Transverse colon (tissue), 4 donors: ENCODE data around the gene HPSE2. TPM values are rescaled to one million over a fixed set of nuclear protein-coding genes. Genes with fewer than 3 reads are reported as not detected.
A peak's percentile ranks its signal among the peaks of the same experiment; 100 is the strongest.

Experiments used
- DNase-seq: peaks from one replicate; pipeline ENCODE4 v3.0.0-alpha.2; 2019
- H3K27ac ChIP-seq, 4 donors: fragments of 200-600 bp; sonication (generic); 2 replicates each; pipeline ENCODE4 v1.5.1; 2016 to 2018; ENCODE audit warnings: inconsistent platforms in 4 of 4
- H3K27me3 ChIP-seq: fragments of 200-600 bp; sonication (generic); 2 replicates; pipeline ENCODE4 v1.5.1; 2017; ENCODE audit warnings: inconsistent platforms
- H3K36me3 ChIP-seq, 4 donors: fragments of 200-600 bp; sonication (generic); 2 replicates each; pipeline ENCODE4 v1.5.1; 2017 to 2019; ENCODE audit warnings: inconsistent platforms in 4 of 4
- H3K4me1 ChIP-seq, 4 donors: fragments of 200-600 bp; sonication (generic); 2 replicates each; pipeline ENCODE4 v1.5.1; 2017 to 2020; ENCODE audit warnings: inconsistent platforms in 4 of 4
- H3K4me3 ChIP-seq, 4 donors: fragments of 200-600 bp; sonication (generic); 1 replicate in 1 of 4; 2 replicates in 3 of 4; pipeline versions ENCODE4 v1.5.1 to v1.6.1; 2017 to 2019; ENCODE audit warnings: inconsistent platforms in 4 of 4
- H3K9me3 ChIP-seq, 2 donors: fragments of 200-600 bp; sonication (generic); 2 replicates each; pipeline ENCODE4 v1.5.1; 2017 to 2019; ENCODE audit warnings: inconsistent platforms in 2 of 2
- EP300 ChIP-seq: sonication (generic); formaldehyde crosslinking; IDR thresholded peaks from one replicate; pipeline ENCODE4 v1.6.1; 2017; ENCODE audit warnings: antibody characterized with exemption, low read depth
- POLR2A ChIP-seq: fragments of 450-650 bp; IDR thresholded peaks from one replicate; pipeline ENCODE4 v1.6.1; 2016; ENCODE audit warnings: antibody characterized with exemption, mild to moderate bottlenecking, moderate library complexity
- POLR2AphosphoS5 ChIP-seq, 3 donors: sonication (generic); formaldehyde crosslinking; IDR thresholded peaks; one replicate each; pipeline ENCODE4 v1.6.1; 2016; ENCODE audit warnings: antibody characterized with exemption in 3 of 3
- WGBS, 2 donors: methylation state at CpG; one replicate each; pipeline ENCODE4 v1.1.5; 2018; ENCODE audit warnings: low coverage in 1 of 2; 5-methylcytosine and 5-hydroxymethylcytosine counted together
- in situ Hi-C, 4 donors: fragments of 200-750 bp; cut with MboI; loops; one replicate each; pipeline versions ENCODE4 v1.15.0 to v1.15.1; 2017; ENCODE audit warnings: low sequenced_read_pairs in 3 of 4, low pct_ligation_motif_present in 1 of 4, low pct_unique_long_range_greater_than_20kb in 1 of 4
- intact Hi-C: fragments of 100-400 bp; cut with DNase I; formaldehyde crosslinking; loops from one replicate; pipeline ENCODE4 v1.15.1; 2023; ENCODE audit warnings: low total_unique reads
- total RNA-seq, 4 donors: library from RNA; depleted of rRNA; stranded (reverse); fragments of >200 nt; gene quantifications; one replicate each; pipeline ENCODE4 v1.1.0, GENCODE V29; 2016
- TF ChIP-seq, protein P1 (sequence below), 5 experiments: fragments of 200-600 bp in 3 of 5; fragments of 450-650 bp in 2 of 5; sonication (generic) in 3 of 5; IDR thresholded peaks; 1 replicate in 2 of 5; 2 replicates in 3 of 5; pipeline ENCODE4 v1.5.1; 2016 to 2017; ENCODE audit warnings: antibody characterized with exemption in 5 of 5, inconsistent platforms in 3 of 5, mild to moderate bottlenecking in 2 of 5, moderate library complexity in 1 of 5

The HPSE2 gene
- total RNA-seq, 4 donors from 2014 or later = 2.2 to 3.0 TPM; not detected in 2

DNA sequence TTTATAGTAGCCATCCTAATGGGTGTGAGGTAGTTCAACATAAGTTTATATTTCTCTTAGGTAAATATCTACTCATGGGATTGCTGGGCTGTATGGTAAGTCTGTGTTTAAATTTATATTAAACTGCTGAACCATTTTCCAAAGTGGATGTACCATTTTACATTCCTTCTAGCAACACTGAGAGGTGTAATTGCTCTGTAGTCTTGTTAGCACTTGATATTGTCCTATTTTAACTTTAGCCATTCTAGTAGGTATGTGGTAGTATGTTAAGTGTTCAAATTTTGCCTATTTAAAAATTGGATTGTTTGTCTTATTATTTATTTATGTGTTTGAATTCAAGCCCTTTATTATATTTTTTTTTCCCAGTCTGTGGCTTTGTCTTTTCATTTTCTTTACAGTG is 786.4 kb downstream of the HPSE2 start:
- TF ChIP-seq, protein P1, sequence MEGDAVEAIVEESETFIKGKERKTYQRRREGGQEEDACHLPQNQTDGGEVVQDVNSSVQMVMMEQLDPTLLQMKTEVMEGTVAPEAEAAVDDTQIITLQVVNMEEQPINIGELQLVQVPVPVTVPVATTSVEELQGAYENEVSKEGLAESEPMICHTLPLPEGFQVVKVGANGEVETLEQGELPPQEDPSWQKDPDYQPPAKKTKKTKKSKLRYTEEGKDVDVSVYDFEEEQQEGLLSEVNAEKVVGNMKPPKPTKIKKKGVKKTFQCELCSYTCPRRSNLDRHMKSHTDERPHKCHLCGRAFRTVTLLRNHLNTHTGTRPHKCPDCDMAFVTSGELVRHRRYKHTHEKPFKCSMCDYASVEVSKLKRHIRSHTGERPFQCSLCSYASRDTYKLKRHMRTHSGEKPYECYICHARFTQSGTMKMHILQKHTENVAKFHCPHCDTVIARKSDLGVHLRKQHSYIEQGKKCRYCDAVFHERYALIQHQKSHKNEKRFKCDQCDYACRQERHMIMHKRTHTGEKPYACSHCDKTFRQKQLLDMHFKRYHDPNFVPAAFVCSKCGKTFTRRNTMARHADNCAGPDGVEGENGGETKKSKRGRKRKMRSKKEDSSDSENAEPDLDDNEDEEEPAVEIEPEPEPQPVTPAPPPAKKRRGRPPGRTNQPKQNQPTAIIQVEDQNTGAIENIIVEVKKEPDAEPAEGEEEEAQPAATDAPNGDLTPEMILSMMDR (IDR thresholded peaks at IDR 0.05) = no peak
- TF ChIP-seq POLR2A (no peak), POLR2AphosphoS5 (IDR thresholded peaks at IDR 0.05) (no peak), EP300 (no peak)
- Histone ChIP-seq H3K36me3 (no peaks in the 10 kb centered on the region), H3K27ac (no peak overlapping the region), H3K4me3 (no peak overlapping the region), H3K9me3 (no peaks in the 10 kb centered on the region), H3K27me3 (no peaks in the 10 kb centered on the region), H3K4me1 (peaks cover 5 to 19% (median 9%) of the 10 kb centered on the region in 4 donors)
- in situ Hi-C loops (no loop called here), intact Hi-C loops (no loop called here)
- no peak for DNase-seq

DNA sequence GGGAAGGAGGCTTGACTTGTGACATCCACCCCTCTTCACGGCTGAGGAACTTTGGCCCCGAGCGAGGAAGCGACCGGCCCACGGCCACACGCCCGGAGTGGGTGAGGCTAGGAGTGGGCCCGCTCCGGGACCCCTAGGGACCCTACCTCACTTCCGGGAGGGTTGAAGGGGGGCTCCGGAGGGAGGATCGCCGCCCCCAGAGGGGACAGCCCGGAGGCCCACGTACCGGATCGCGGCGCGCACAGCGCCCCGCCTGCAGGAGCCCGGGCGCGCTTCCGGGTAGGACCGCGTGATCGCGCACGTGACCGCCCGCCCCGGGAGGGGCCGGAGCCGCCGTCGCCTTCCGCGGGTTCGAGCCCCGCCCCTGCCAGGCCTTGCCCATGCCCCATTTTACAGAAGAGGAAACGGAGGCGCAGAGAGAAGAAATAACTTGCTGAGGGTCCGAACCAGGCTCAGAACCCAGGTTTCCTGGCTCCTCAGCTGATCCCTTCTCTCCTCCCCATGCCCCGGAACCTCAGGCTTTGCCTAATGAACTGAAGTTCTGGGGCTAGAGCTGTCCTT is 788.9 kb downstream of the HPSE2 start, which contains the start of gene HPS1:
TSS of gene HPS1 (minus strand) at position 275 of the 561 bp plus-strand sequence. CDS start 3,695 bp downstream, outside the sequence.
- Histone ChIP-seq H3K27ac (peak within 1 kb of the TSS; percentile 89 to 97 (median 94)), H3K9me3 (no peaks in the 10 kb centered on the region), H3K36me3 (peaks cover 0 to 18% (median 0%) of the 10 kb centered on the region in 4 donors), H3K4me1 (peaks cover 5 to 19% (median 9%) of the 10 kb centered on the region in 4 donors), H3K4me3 (peak within 1 kb of the TSS; percentile 61 to 98 (median 95)), H3K27me3 (no peaks in the 10 kb centered on the region)
- TF ChIP-seq, protein P1 (IDR thresholded peaks at IDR 0.05) = peak in 2 of 5 experiments; percentile 10 to 16
- TF ChIP-seq POLR2AphosphoS5 (IDR thresholded peaks at IDR 0.05) (peak; percentile 86 to 95 (median 92)), POLR2A (peak; percentile 93), EP300 (no peak)
- in situ Hi-C loops = no loop called here
- 3% methylated on average over 47 of the region's 47 CpGs; no CpG with 5 or more reads in 1 of the 2 donors for WGBS, 2 donors
- DNase-seq = peak; percentile 87
- intact Hi-C loops = no loop called here

DNA sequence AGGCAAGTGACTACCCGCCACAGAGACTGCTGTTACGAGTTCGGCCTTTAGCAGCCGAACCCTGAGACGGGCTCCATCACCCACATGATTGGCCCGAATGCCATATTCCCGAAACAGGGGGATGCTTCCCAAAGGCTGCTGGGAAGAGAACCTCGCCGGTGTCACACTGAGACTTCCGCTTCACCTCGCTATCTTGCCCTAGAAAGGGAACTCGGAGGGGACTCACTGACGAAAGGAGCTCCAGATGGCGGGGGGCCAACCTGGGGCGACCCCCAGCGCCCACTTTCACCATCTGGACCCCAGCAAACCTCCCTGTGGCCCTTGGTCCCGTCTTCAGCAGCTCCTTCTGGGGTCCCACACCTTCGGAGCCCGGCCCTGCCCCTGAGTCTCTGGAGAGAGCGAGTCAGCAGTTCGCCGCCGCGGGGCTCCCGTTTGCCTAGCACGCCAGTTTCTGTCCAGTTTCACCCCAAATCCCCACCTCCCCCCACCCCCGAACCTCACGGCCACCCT is 789.4 kb downstream of the HPSE2 start:
- peak overlapping the region; percentile 89 to 97 (median 94) for H3K27ac ChIP-seq
- H3K4me3 ChIP-seq = peak overlapping the region; percentile 61 to 98 (median 95)
- peaks cover 0 to 18% (median 0%) of the 10 kb centered on the region in 4 donors for H3K36me3 ChIP-seq
- no peaks in the 10 kb centered on the region for H3K27me3 ChIP-seq
- TF ChIP-seq POLR2A = no peak
- TF ChIP-seq, protein P1 (IDR thresholded peaks at IDR 0.05) = no peak
- no peak for TF ChIP-seq EP300
- no peak for TF ChIP-seq POLR2AphosphoS5 (IDR thresholded peaks at IDR 0.05)
- H3K9me3 ChIP-seq = no peaks in the 10 kb centered on the region
- H3K4me1 ChIP-seq = peaks cover 5 to 19% (median 9%) of the 10 kb centered on the region in 4 donors
- intact Hi-C loops = no loop called here
- DNase-seq = peak; percentile 46
- WGBS, 2 donors = 9 to 13% methylated on average over 3 to 28 of the region's 28 CpGs
- in situ Hi-C loops = no loop called here

DNA sequence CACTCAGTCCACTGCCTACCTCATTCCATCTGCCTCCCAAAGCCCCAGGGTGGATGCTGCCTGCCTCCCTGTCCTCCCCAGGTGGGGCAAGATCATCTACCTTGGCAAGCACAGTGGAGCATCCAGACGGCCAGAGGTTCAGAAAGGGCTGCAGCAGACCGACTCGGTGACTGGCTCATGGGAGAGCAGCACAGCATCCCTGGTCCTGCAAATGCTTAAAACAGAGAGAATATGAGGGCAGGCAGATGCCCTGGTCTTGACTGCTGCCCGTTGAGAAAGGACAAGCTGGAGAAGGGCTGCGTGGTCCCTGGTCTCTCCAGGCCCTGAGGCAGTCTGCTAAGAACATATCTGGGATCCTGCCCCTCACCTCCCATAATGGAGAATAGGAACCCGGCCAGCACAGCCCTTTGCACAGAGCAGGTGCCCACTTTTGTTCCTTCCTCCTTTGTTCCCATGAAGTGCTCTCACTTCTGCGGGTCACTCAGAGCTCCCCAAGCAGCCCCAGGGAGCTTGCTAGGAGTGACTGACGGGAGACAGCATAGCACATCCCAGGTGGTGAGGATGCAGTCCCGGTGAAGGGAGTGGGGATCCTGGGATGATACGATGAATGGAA is 790.3 kb downstream of the HPSE2 start:
- in situ Hi-C loops (no loop called here), intact Hi-C loops (no loop called here)
- H3K36me3 ChIP-seq = peaks cover 0 to 21% (median 0%) of the 10 kb centered on the region in 4 donors
- TF ChIP-seq POLR2AphosphoS5 (IDR thresholded peaks at IDR 0.05) (no peak), POLR2A (no peak), EP300 (no peak)
- TF ChIP-seq, protein P1 (IDR thresholded peaks at IDR 0.05) = no peak
- H3K4me3 ChIP-seq = peak overlapping the region in 2 of 4 donors; percentile 92 to 98
- H3K27ac ChIP-seq = peak overlapping the region; percentile 89 to 97 (median 94)
- H3K4me1 ChIP-seq = peaks cover 5 to 19% (median 9%) of the 10 kb centered on the region in 4 donors
- DNase-seq = no peak
- H3K27me3 ChIP-seq = no peaks in the 10 kb centered on the region
- 75 to 86% methylated on average over 2 to 10 of the region's 10 CpGs for WGBS, 2 donors
- H3K9me3 ChIP-seq = no peaks in the 10 kb centered on the region
